ENCODE data around the gene LRRC47.
"Not testable (repeated sequence)": the region's sequence is repeated elsewhere in the genome, so short reads cannot be mapped to it uniquely, and the experiment has no call there.

LRRC47 gene

DNA sequence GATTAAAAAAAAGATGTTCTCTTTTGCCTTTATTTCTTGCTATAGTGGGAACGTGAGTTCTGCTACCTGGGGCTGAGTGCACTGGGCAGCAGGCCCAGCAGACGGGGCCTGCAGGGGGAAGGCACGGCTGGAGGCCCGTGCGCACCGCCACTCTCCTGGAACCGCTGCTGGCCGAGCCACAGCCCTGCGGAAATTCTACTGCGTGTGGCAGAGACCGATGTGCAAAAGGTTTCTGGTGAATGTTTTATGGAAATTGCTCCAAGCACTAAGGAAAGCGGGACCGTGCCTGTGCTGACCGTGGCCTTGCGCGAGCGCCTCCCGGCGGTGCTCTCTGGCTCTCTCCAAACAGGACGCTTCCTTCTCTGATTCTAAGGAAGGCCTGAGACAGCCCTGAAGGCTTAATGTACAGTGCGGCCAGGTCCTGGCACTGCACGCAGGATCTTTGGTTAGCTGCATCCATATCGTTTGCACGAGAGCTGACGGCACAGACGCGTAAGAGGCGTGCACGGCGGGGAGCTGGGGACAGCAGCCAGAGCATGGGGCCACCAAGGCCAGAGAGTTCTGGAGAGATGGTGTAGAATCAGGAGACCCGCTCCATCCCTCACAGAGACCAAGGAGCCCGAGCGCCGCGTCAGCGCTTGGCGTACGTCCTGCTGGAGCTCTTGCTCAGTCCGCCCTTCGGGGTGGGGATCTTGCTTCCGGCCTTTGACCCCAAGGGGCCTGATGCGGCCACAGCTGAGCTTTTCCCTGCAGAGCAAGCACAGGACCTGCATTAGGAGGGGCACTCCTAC lies 18.7 kb upstream of the LRRC47 start:
- no peak for DNase-seq

DNA sequence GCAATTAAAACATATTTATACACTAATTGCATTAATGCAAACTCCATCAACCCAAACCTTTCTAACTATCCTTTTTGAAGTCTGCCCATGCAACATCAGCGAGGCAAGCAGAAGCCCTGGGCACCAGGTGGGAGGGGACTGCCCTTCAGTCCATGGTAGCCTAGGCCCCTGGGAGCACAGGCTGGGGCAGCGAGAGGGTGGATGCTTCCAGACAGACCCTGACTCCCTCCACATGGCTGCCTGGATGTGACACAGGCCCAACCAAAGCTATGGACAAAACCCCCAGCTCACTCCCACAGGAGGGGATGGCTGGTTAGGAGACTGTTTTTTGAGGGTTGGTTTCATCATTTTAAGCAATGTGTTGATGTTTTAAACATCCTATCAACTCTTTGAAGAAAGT lies 17.8 kb upstream of the LRRC47 start:
- no peak for DNase-seq

DNA sequence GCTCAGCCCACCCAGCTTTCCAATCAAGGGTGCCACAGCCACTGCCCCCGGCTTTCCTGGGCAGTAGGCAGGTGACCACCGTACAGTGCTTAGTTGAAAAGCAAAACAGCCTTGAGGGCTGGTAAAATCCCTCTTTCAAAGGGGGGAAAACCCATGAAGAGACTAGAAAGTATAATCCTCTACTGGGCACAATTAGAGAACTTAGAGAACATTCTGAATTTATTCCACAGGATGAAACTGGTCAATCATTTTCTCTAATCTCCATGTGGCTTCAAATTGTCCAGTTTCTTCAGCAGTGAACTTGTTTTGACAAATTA lies 15.3 kb upstream of the LRRC47 start:
- DNase-seq = no peak

DNA sequence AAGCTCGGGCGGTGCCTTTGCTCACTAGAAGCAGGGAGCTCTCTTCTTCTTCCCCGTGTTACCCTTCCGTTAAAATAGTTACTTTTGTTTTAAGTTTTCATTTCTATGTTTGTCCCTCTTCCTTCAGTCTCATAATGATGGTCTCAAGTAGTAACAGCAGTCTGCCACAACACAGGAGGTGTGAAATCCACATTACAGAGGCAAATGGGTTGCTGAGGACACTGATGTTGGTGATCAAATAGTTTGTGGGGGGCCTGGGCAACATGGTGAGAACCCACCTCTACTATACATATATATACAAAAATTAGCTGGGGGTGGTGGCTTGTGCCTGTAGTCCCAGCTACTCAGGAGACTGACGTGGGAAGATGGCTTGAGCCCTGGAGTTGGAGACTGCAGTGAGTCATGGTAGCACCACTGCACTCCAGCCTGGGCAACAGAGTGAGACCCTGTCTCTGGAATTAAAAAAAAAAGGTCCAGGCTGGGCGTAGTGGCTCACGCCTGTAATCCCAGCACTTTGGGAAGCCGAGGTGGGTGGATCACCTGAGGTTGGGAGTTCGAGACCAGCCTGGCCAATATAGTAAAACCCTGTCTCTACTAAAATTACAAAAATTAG lies 14.0 kb upstream of the LRRC47 start:
- DNase-seq = not testable (repeated sequence)

DNA sequence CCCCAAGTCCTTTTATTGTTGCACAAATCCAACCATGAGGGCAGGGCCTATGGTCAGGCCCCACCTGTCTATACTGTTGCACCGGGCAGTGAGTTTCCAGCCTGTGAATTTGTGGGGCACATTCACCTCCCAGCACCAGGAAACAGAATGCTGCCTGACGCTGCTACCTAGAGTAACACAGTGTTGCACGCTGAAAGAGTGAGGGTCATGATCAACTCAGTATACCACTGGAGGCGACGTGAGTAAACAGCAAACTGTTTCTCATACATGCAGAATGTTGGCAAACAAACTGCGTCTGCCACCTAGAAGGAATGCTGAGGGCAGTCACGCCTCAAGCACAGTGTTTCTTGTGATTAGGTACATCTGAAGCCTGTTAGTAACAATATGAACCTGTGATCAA lies 13.4 kb upstream of the LRRC47 start:
- DNase-seq = no peak

DNA sequence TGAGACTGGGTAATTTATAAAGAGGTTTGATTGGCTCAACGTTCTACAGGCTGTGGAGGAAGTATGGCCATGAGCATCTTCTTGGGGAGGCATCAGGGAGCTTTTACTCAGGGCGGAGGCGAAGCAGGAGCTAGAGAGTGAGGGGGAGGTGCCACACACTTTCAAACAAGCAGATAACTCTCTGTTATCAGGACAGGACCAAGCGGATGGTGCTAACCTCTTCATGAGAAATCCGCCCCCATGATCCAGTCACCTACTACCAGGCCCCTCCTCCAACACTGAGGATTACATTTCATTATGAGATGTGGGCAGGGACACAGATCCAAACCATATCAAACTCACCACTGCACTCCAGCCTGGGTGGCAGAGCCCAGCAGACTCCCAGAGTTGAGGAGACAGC lies 11.5 kb upstream of the LRRC47 start:
- DNase-seq = no peak

DNA sequence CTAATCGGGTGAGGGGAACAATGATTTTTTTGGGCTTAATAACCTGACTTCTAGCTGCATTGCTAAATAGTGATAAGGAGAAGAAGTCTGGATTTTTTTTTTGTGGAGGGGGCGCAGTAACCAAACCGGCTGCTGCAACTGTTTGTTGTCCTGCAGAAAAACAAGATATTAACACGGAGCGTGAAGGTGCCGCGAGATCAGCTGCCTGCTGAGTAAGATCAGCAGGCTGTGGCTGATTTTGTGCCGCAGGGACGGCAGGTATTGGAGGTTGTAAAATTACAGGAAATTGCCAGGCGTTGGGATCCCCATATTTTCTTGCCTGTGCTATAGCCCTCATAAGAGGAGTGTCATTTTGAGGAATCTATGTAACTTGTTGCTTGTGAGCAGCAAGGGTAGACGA lies 8.7 kb upstream of the LRRC47 start:
- no peak for DNase-seq

DNA sequence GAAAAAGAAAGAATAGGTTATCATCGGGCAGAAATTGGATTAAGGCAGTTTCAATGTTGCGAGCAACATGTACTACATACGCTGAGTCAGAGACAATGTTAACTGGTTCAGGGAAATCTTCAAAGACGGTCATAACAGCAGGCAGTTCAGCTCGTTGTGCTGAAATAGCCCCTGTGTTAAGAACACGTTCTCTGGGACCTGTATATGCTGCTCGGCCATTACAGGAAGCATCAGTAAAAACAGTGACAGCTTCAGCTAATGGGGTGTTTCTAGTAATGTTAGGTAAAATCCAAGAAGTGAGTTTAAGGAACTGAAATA lies 8.3 kb upstream of the LRRC47 start:
- not testable (repeated sequence) for DNase-seq

DNA sequence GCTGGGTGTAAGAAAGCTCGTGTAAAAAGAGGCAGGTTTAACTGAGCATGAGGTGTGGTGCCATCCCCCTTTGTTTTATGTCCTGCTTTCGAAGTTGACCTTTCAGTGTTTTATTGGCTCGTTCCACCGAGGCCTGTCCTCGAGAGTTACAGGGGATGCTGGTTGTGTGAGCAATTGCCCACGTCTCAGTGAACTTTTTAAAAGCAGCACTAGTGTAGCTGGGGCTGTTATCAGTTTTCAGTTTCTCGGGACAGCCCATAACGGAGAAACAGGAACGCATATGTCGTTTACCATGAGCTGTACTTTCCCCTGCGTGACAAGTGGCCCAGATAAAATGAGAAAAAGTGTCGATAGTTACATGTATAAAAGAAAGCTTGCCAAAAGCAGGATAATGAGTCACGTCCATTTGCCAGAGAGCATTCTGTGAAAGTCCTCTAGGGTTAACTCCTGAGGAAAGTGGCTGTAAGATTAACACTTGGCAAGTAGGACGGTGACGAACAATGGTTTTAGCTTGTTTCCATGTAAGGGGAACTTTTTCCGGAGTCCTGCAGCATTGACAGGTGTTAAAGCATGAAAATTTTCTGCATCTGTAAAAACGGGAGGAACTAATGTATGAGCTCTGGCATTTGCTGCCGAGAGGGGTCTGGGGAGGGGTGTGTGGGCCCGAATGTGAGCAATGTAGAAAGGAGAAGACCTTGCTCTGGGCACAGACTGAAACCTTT lies 7.8 kb upstream of the LRRC47 start:
- no peak for DNase-seq

DNA sequence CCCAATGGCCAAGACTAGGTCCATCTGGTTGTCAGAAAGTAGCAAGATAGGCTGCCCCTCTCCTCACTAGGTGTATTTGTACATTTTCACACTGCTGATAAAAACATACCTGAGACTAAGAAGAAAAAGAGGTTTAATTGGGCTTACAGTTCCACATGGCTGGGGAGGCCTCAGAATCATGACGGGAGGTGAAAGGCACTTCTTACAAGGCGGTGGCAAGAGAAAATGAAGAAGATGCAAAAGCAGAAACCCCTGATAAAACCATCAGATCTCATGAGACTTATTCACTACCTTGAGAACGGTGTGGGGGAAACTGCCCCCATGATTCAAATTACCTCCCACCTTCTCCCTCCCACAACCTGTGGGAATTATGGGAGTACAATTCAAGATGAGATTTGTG lies 4.5 kb upstream of the LRRC47 start:
- DNase-seq = not testable (repeated sequence)

DNA sequence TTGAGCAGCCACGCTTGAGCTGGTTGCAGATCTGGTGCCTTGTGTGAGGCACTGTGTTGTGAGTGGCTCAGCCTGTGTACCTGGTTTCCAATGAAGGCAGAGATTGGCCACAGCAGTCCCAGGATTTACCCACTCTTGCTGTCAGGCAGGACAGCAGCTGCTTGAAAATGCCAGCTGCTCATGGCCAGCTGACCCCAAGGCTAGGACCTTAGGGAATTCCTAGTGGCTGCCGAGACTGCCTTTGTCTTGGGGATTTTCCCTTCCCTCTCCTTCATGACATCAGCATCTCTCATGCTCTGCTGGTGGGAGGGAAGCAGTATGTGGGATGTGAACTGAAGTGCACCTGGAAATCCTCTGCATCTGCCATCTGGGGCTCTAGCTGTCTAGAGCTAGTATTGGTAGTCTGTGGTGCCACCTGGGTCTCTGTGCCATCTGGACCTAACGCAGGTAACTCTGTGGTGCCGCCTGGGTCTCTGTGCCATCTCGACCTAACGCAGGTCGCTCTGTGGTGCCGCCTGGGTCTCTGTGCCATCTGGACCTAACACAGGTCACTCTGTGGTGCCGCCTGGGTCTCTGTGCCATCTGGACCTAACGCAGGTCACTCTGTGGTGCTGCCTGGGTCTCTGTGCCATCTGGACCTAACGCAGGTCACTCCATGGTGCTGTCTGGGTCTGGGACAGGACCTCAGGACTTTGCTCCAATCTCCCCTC lies 3.8 kb upstream of the LRRC47 start:
- DNase-seq = peak; percentile 66

DNA sequence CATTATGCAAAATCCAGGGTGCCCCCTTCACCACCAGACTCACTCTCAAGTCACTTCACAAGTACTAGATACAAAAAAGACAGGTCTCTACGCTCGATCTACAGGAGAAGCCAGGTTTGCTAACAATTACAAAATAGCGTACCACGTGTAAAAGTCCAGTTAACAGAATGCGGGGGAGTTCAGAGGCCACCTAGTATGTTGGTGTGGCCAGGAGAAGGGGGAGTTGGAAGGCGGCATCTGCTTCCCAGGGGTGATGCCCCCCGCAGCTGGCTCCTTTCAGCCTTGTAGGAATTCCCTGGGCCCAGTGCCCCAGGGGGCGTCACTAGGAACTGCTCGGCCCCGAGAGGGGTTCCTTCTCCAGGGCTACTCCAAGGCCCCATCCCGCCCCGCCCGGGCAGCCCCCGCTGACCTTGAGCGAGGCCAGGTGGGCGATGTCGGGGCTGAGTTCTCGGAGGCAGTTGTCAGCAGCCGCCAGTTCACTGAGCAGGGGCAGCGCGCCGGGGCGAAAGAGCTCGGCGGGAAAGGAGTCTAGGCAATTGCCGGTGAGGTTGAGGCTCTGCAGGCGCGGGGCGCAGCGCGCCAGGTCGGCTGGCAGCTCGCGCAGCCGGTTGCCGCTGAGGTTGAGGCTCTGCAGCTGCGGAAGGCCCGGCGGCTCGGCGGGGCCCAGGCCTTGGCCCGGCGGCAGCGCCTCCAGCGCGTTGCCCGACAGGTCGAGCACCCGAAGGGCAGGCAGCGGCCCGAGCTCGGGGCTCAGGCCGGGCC lies 664 bp downstream of the LRRC47 start:
- peak; percentile 64 for DNase-seq

DNA sequence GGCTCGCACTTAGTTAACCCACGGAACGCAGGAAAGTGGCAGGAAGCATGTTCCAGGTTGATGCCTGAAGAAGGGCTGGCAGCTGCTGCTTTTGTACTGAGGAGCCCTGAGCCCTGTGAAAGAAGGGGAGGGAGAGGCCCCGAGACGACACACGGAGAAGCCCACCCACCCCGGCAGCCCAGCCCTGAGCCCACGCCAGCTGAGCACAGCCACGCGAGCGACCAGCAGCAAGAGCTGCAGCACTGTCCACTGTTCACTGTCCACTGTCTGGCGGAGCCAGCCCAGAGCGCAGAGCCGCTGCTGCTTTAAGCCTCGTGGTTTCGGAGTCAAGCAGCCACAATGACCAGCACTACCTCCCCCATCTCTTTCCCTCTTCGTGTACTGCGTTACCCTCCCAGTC lies 5.3 kb downstream of the LRRC47 start:
- DNase-seq = no peak

DNA sequence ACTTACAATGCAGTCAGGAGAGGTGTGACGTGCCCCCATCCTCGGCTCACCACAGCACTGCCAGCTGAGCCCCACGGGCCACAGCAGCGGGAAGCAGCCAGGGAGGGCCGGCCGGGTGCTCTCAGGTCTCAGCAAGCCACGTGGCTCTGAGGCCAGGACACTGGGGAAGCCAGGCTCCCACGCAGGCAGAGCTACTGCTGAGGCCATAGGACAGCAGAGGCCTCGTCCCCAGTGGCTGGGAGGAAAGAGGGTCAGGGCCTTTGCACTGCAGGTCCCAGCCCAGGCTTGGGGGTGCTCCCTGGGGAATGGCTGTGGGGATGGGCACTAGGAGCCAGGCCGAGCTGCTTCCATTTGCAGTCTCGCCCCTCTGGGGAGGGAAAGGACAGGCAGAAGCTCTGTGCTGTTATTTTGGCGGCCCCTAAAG lies 5.8 kb downstream of the LRRC47 start:
- DNase-seq = no peak

DNA sequence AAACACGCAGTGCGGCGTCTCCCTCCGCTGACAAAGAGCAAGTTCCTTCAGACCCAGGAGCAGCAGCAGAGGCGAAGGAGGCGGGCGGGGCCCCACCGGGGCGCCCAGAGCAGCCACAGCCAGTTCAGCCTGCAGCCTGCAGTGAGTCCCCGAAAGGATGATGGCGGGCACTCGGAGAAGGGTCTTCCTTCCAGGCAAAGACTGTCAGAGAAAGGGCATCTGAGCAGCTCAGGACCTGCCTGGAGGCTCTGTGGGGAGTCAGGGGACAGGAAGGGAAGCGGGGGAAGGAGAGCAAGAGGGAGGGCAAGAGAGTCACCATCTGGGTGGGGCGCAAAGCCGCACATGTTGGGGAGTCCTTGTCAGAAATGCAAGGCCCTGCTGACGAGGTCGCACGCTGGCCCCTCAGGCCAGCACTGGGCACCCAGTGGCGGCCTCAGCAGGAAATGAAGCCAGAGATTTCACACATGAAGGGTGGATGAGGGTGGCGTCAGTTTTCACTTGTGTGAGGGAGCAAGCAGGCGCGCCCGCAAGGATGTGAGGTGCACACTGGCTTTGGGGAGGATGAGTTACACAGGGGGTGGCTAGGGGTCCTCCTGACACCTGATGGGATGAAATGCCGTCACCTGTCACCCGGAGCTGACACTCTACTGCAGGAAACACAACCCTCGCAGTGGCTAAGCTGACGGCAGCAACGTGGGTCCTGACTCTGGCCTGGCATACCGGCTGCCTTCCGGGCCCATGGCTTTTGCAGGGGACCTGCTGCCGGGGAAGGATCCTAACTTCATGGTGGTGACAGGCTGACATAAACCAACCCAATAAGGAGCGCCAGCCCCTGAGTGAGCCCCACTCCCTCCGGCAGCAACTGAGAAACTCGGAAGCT lies 6.6 kb downstream of the LRRC47 start:
- DNase-seq = no peak

DNA sequence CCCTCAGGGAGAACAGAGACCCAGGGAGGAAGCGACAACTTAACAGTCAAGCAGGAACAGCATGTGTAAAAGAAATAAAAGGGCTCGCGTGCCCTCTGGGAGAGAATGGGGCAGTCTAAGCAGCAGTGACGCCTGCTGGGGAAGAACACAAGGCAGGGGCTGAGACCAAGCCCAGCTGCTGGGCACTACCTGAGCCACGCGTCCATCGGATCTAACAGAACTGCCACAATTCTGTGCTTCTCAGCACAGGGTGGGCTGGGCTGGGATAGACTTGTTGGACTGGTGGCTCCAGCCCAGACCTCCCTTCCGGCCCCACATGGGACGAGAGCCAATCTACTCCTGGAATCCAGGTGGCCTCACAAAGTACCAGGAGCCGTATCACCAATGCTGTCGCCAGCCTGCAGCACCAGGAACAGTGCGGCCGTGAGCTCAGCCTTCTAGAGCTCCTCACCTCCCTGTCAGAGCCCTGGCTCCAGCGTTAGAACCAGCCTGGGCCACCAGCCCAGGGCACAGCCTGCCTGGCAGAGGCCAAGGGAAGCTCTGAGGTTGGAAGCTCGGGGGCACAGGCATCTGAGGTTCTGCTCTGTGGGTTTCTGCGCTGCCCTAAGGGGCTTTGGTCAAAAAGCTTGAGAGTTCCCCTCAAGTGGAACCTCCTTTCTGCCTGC lies 7.4 kb downstream of the LRRC47 start:
- DNase-seq = no peak

DNA sequence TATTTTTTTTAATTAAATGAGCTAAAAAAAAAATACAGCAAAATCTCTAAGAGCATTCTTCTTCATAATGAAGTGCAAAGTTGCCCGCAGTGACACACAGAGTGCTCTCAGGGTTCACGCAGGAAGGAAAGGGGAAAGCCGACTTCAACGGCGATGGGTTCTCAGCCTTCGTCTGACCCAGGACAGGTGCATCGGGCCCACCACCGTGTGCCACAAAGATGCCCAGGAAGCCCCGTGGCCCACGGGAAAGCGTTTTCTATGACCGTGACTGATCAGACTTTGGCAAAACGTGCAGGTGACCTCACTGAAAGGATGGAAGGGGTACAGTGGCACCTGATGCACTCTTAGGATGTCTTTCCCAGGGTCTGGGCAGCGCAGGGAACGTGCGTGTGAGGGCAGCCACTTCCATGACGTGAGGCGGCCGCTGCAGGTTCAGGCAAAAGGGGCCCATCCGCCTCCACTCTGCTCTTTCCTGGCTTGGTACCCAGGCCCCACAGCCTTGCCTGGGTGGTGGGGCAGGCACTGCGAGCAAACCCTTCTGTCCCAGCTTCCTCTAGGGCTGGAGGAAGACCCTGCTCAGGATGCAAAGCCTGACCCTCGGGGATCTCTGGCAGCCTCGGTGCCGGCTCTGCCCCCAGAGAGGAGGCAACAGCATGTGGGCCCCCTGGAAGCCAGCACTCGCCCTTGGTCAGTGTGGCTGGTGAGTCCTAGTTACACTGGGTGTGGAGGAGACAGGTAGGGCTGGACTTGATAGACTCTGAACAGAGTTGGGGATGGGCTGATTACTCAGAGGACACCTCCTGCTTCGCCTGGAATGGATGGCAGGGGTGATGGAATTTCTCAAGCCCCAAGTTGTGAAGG lies 8.3 kb downstream of the LRRC47 start:
- no peak for DNase-seq

DNA sequence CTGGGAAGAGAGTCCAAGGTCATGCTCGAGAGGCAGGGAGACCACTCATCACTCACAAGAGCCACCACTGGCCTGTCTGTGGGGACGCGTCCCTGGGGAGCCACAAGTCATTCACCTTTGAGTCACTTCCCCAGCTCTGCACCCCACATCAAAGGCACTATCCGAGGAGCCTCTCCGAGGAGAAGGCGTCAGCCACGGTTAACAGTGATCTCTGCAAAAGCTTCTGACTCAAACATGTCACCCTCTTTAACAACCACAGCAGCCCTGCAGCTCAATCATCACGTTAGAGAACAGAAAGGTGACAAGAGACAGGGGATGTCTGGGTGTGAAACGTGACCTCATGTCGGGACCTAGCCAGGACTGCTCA lies 9.0 kb downstream of the LRRC47 start:
- DNase-seq = no peak

DNA sequence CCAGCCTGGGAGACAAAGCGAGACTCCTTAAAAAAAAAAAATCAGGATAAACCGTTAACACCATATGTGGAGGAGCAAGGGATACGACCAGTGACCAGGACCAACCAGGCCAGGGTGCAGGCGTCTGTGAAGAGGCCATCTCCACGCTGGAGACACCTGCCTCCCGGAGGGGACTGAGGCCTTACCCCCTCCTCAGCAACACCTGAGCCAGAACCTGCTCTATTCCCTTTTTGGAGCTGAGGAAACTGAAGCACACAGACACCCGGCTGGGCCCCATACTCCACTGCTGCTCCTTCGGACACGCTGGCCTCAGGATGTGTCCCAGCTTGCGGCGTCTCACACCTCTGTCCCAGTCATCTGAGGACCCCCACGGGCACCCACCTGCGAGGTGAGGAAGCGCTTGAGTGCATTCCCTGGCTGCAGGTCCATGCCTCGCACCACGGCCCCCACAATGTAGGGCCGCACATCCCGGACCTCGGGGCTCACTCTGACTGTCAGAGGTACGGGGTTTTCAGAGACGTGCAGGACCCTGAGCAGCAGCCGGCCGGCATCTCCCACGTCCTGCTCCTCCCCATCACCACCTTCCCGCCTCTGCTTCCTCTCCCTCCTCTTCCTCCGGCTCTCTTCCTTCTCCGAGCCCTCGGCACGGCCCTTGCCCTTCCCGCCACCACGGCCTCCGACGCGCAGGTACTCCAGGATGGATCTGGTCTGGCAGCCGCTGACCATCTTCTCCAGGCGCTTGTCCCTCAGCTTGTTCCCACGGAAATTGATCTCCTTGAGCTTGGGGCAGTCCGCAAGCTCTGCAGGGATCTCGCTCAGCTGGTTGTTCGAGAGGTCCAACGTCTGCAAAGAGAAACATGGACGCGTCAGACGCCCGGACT lies 9.6 kb downstream of the LRRC47 start:
- no peak for DNase-seq

Measured in DMS53 (cell line).